ENCODE data around the gene PCGF3.
"Not testable (repeated sequence)": the region's sequence is repeated elsewhere in the genome, so short reads cannot be mapped to it uniquely, and the experiment has no call there.

The PCGF3 gene

GRCh38 chr4:797066-797465 is 91.4 kb downstream of the PCGF3 start:
- no peak for DNase-seq (ENCODE audit: low read depth)

GRCh38 chr4:801436-802124 is 95.9 kb downstream of the PCGF3 start:
- no peak for DNase-seq (ENCODE audit: low read depth)

GRCh38 chr4:803884-804283 is 98.3 kb downstream of the PCGF3 start:
- DNase-seq (ENCODE audit: low read depth), result no peak

- DNase-seq (ENCODE audit: low read depth), result no peak
Measured at GRCh38 chr4:804804-805203, 99.2 kb downstream of the PCGF3 start.

- DNase-seq (ENCODE audit: low read depth), result not testable (repeated sequence)
Measured at GRCh38 chr4:806979-807378, 101.3 kb downstream of the PCGF3 start.

GRCh38 chr4:807792-808191 is 102.2 kb downstream of the PCGF3 start:
- no peak for DNase-seq (ENCODE audit: low read depth)

- DNase-seq (ENCODE audit: low read depth), result no peak
Measured at GRCh38 chr4:808860-809570, 103.4 kb downstream of the PCGF3 start.

GRCh38 chr4:813900-814299 is 108.3 kb downstream of the PCGF3 start:
- DNase-seq (ENCODE audit: low read depth), result no peak

- no peak for DNase-seq (ENCODE audit: low read depth)
Measured at GRCh38 chr4:814312-814850, 108.7 kb downstream of the PCGF3 start.

GRCh38 chr4:815464-816146 is 110.0 kb downstream of the PCGF3 start:
- no peak for DNase-seq (ENCODE audit: low read depth)

- no peak for DNase-seq (ENCODE audit: low read depth)
Measured at GRCh38 chr4:818106-818921, 112.7 kb downstream of the PCGF3 start.

GRCh38 chr4:819401-820229 is 114.0 kb downstream of the PCGF3 start:
- DNase-seq (ENCODE audit: low read depth), result no peak

Data from GM04504 (cell line).